K562 (cell line): ENCODE results near the gene GTF2A1L. TPM values are rescaled to one million over a fixed set of nuclear protein-coding genes. Genes with fewer than 3 reads are reported as not detected.

Source experiments
- HMBOX1 ChIP-seq: sonication (generic); IDR thresholded peaks from 2 replicates; pipeline ENCODE4 v1.6.1; 2016
- MYC ChIP-seq, 2 experiments: fragments of 250-450 bp in 1 of 2; sonication (Bioruptor Pico) in 1 of 2; IDR thresholded peaks; 2 replicates each; pipeline versions ENCODE4 v1.5.1 to v1.6.1; 2012 to 2021; ENCODE audit warnings: low read depth in 2 of 2, borderline replicate concordance in 1 of 2, improper control_type of control experiment in 1 of 2, low read length in 1 of 2, mild to moderate bottlenecking in 1 of 2, moderate library complexity in 1 of 2
- NCOR1 ChIP-seq: fragments of 450-650 bp; IDR thresholded peaks from 2 replicates; pipeline ENCODE4 v1.6.1; 2016; ENCODE audit warnings: mild to moderate bottlenecking, moderate library complexity
- RBM25 ChIP-seq: fragments of 200-400 bp; formaldehyde crosslinking; IDR thresholded peaks from 2 replicates; pipeline ENCODE4 v1.6.1; 2018; ENCODE audit warnings: low read length, low read depth, moderate library complexity; ENCODE audit not compliant: severe bottlenecking
- TEAD1 ChIP-seq, 2 experiments: fragments of 450-650 bp in 1 of 2; sonication (generic) in 1 of 2; formaldehyde crosslinking; IDR thresholded peaks; 2 replicates each; pipeline versions ENCODE4 v1.4.0 to v1.8.0; 2020 to 2022; ENCODE audit warnings: mild to moderate bottlenecking in 2 of 2, missing genetic modification reagents in 1 of 2
- ZHX1 ChIP-seq: fragments of 150-350 bp; conservative IDR thresholded peaks from 2 replicates; pipeline ENCODE4 v1.6.1; 2014; ENCODE audit warnings: low read length
- ZNF224 ChIP-seq: sonication (generic); formaldehyde crosslinking; IDR thresholded peaks from 2 replicates; pipeline ENCODE4 v1.8.0; 2022; ENCODE audit warnings: mild to moderate bottlenecking, missing genetic modification reagents
- polyA plus RNA-seq, 8 experiments: library from polyadenylated mRNA; depleted of rRNA in 4 of 8; stranded (reverse) in 5 of 8; unstranded in 3 of 8; fragments of >200 nt; fragmentation: Nextera tagmentation in 2 of 8; fragmentation: Illumina TruSeq in 1 of 8; extraction: Ambion mirVana in 2 of 8; extraction: Trizol in 1 of 8; gene quantifications; 2 replicates each; pipeline versions ENCODE4 v1.2.1 to v1.2.3, GENCODE V29; 2011 to 2014; ENCODE audit warnings: inconsistent platforms in 1 of 8, missing spikeins in 1 of 8
- total RNA-seq, 7 experiments: library from RNA; depleted of rRNA in 6 of 7; stranded (reverse); fragments of >200 nt in 6 of 7; fragmentation: Illumina TruSeq in 2 of 7; extraction: Trizol in 2 of 7; gene quantifications; 2 replicates each; pipeline versions ENCODE4 v1.2.1 to v1.2.3, GENCODE V29; 2011 to 2021; ENCODE audit warnings: low replicate concordance in 1 of 7
- TF ChIP-seq, protein P1 (sequence below): fragments of 450-650 bp; IDR thresholded peaks from 2 replicates; pipeline ENCODE4 v1.6.1; 2016; ENCODE audit warnings: low read depth
- TF ChIP-seq, protein P2 (sequence below): sonication (generic); formaldehyde crosslinking; IDR thresholded peaks from 2 replicates; pipeline ENCODE4 v1.8.0; 2023; ENCODE audit warnings: mild to moderate bottlenecking, missing genetic modification reagents

GTF2A1L gene
- total and polyA plus RNA-seq, 9 of the 15 experiments (the other 6 are each of a cell fraction or from before 2014, with no cell fraction given): 0.05 to 0.35 (median 0.12) TPM; not detected in 5

DNA sequence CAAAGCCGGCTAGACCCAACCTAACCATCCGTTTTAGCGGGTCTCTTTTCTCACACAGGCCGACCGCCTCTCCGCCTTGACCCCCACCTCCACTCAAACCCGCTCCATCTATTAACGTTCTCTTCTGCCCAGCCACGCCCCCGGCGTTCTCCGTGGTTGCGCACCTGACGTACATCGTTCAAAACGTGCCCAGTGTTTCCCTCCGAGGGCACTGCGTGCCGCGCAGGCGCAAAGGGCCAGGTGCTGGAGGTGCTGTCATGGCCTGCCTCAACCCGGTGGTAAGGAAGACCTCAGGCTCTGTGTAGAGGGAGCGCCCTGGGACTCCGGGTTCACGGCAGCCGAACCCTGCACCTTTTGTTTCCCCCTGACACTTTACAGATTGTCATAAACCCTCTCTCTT, at the start of gene GTF2A1L (continued):
- TF ChIP-seq, protein P1, sequence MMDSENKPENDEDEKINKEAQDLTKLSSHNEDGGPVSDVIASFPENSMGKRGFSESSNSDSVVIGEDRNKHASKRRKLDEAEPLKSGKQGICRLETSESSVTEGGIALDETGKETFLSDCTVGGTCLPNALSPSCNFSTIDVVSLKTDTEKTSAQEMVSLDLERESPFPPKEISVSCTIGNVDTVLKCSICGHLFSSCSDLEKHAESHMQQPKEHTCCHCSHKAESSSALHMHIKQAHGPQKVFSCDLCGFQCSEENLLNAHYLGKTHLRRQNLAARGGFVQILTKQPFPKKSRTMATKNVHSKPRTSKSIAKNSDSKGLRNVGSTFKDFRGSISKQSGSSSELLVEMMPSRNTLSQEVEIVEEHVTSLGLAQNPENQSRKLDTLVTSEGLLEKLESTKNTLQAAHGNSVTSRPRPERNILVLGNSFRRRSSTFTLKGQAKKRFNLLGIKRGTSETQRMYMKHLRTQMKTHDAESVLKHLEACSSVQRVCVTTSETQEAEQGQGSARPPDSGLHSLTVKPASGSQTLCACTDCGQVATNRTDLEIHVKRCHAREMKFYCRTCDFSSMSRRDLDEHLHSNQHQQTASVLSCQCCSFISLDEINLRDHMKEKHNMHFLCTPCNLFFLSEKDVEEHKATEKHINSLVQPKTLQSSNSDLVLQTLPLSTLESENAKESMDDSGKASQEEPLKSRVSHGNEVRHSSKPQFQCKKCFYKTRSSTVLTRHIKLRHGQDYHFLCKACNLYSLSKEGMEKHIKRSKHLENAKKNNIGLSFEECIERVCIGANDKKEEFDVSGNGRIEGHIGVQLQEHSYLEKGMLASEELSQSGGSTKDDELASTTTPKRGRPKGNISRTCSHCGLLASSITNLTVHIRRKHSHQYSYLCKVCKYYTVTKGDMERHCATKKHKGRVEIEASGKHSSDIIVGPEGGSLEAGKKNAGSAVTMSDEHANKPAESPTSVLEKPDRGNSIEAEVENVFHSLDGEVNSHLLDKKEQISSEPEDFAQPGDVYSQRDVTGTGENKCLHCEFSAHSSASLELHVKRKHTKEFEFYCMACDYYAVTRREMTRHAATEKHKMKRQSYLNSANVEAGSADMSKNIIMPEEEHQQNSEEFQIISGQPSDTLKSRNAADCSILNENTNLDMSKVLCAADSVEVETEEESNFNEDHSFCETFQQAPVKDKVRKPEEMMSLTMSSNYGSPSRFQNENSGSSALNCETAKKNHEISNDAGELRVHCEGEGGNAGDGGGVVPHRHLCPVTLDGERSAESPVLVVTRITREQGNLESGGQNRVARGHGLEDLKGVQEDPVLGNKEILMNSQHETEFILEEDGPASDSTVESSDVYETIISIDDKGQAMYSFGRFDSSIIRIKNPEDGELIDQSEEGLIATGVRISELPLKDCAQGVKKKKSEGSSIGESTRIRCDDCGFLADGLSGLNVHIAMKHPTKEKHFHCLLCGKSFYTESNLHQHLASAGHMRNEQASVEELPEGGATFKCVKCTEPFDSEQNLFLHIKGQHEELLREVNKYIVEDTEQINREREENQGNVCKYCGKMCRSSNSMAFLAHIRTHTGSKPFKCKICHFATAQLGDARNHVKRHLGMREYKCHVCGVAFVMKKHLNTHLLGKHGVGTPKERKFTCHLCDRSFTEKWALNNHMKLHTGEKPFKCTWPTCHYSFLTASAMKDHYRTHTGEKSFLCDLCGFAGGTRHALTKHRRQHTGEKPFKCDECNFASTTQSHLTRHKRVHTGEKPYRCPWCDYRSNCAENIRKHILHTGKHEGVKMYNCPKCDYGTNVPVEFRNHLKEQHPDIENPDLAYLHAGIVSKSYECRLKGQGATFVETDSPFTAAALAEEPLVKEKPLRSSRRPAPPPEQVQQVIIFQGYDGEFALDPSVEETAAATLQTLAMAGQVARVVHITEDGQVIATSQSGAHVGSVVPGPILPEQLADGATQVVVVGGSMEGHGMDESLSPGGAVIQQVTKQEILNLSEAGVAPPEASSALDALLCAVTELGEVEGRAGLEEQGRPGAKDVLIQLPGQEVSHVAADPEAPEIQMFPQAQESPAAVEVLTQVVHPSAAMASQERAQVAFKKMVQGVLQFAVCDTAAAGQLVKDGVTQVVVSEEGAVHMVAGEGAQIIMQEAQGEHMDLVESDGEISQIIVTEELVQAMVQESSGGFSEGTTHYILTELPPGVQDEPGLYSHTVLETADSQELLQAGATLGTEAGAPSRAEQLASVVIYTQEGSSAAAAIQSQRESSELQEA: no peak
- no peak for TF ChIP-seq MYC (IDR thresholded peaks at IDR 0.05; ENCODE audit: low read depth, low read length)
- TF ChIP-seq MYC (CRISPR knock-in tag; IDR thresholded peaks at IDR 0.05; ENCODE audit: borderline replicate concordance, low read depth): no peak
- TF ChIP-seq RBM25: no peak
- TF ChIP-seq ZHX1: no peak
- TF ChIP-seq TEAD1 (CRISPR knock-in tag; IDR thresholded peaks at IDR 0.05): no peak
- TF ChIP-seq, protein P2, sequence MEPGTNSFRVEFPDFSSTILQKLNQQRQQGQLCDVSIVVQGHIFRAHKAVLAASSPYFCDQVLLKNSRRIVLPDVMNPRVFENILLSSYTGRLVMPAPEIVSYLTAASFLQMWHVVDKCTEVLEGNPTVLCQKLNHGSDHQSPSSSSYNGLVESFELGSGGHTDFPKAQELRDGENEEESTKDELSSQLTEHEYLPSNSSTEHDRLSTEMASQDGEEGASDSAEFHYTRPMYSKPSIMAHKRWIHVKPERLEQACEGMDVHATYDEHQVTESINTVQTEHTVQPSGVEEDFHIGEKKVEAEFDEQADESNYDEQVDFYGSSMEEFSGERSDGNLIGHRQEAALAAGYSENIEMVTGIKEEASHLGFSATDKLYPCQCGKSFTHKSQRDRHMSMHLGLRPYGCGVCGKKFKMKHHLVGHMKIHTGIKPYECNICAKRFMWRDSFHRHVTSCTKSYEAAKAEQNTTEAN (CRISPR knock-in tag): no peak
- no peak for TF ChIP-seq HMBOX1
- no peak for TF ChIP-seq ZNF224
- no peak for TF ChIP-seq NCOR1
